NCI-H2227 treated with DMSO at 0.1 percent for 48 hours (cell line): ENCODE data around the gene DDX23.
A peak's percentile ranks its signal among the peaks of the same experiment; 100 is the strongest.
"Not testable (repeated sequence)": the region's sequence is repeated elsewhere in the genome, so short reads cannot be mapped to it uniquely, and the experiment has no call there.

ENCODE experiments used
- DNase-seq: peaks from one replicate; lab custom pipeline; 2025; lab: John Stamatoyannopoulos, UW

The DDX23 gene

GRCh38 chr12:48851883-48852733 lies at the start of gene DDX23:
Gene DDX23 (minus strand): TSS chr12:48852163. CDS start chr12:48845782, 6,381 bp downstream.
- DNase-seq: peak; percentile 87

- no peak for DNase-seq
These were observed 49.3 kb upstream of the DDX23 start for GRCh38 chr12:48901278-48901677.

DNA sequence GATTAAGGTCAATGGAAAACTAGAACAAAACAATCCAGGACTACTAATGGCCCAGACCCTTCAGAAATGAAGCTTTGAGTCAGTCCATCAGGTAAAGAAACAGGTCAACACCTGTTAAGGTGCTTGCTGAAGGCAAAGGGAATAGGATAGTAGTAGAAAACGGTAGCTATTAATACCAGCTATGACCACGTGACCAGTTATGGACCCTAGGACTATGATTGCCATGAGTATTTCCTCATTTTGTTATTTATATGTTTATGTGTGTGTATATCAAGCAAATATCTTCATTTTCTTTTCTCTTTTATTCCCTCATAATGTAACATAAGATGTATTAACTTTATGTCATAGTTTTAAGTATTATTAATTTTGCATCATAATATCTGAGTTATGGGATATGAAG lies 47.7 kb upstream of the DDX23 start:
- DNase-seq: no peak

GRCh38 chr12:48894271-48894670 lies 42.3 kb upstream of the DDX23 start:
- DNase-seq: no peak

GRCh38 chr12:48890657-48891418 lies 38.9 kb upstream of the DDX23 start:
- DNase-seq: peak; percentile 79

DNA sequence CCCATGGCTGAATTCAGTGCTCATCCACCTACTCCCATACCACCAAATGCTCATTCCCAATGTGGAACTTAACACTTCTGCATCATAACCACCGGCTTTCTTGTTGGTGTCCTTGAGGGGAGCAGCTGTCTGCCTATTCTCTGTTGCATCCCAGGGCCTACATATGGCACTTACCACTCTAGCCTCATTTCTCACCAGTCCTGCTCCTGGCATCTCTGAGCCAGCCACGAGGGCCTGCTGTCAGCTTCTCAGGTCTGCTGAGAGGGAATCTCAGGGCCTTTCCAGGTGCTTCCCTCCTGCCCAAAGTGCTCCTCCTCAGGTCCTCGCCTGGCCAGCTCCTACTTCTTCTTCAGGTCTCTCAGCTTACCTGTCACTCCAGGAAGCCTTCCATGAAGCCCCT lies 37.7 kb upstream of the DDX23 start:
- DNase-seq: no peak

- DNase-seq: peak; percentile 7
These were observed 31.6 kb upstream of the DDX23 start for GRCh38 chr12:48883305-48884161.

DNA sequence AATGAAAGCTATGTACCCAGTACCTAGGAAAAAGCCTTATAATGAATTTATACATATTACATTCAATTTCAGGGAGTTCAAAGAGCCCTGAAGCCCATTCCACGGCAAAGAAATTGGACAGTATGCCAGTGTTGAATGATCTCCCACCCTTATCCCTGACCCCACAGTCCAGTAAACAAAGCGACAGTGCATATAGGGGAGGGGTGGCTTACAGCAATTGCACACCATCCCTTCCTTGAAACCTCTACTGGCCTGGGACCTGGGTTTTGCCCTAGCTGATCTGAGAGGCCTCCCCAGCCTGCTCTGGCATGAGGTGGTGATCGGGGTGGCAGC lies 31.0 kb upstream of the DDX23 start:
- no peak for DNase-seq

DNA sequence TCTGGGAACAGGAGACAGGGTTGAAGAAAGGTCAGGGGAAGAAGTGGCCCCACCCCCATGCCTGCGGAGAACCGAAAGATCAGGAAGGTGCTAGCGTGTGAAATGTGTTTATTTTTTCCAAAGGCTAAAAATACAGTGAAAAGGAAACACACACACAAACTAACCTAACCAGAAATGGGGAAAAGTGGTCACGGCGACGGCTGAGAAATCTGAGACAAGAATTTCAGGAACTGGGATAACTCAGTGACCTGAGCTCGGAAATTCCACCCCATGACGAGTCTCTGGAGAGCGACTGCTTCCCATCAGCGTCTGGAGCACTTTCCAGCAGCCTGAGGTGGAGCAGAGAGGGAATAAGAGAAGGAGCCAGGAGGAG lies 30.3 kb upstream of the DDX23 start:
- DNase-seq: no peak

DNA sequence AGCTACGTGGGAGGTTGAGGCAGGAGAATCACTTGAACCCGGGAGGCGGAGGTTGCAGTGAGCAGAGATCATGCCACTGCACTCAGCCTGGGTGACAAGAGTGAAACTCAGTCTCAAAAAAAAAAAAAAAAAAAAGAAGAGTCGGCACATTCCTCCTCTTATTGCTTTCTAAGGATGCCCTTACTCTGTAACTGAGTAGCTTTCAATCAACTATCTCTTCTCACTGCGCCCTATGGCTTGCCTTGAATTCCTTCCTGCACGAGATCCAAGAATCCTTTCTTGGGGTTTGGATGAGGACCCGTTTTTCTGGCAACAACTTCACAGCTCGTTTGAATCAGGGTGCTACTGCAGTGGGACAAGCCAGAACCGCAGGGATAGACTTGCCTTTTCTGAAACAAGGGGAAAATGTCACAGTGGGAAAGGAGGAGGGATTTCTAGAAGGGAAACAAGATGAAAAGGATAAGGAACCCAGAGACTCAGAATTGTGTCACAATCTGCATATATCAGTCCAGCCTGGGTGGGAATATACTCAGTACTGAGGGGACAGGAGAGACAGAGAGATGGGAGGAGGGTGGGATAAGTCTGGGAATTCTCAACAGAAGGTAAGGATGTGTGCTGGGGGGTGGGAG lies 29.8 kb upstream of the DDX23 start:
- DNase-seq: no peak

DNA sequence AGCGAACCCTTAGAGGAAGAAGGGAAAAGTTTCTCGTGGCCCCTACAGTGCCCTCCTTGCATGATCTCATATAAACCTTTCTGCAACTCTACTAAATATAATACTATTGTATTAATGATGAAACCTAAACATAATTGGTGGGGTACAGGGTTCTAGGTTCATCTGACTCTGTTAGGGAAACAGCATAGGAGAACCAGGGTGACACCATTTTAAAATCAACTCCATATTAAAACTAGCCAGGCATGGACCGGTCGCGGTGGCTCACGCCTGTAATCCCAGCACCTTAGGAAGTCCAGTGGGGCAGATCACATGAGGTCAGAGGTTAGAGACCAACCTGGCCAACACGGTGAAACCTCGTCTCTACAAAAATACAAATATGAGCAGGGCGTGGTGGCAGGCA lies 28.7 kb upstream of the DDX23 start:
- DNase-seq: no peak

DNA sequence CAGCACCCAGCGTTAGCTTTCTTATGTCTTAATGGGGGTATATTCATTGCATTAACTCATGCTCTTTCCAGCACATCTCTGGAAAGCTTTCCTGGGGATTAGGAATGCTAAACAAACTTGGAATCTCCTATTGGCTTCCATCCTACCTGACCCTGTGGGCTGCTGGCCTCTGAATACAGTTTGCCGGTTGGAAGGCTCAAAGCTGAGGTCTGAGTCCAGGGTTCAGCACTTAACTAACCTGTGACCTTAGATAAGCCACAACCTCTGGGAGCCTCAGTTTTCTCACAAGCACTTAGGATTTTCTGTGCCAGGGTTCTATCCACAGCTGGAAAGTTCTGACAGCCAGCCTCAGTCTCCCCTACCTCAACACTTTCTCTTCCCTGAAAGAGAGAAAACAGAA lies 26.6 kb upstream of the DDX23 start:
- DNase-seq: no peak

- DNase-seq: no peak
These were observed 24.1 kb upstream of the DDX23 start for GRCh38 chr12:48875944-48876515.

- DNase-seq: not testable (repeated sequence)
These were observed 21.6 kb upstream of the DDX23 start for GRCh38 chr12:48873534-48873933.

DNA sequence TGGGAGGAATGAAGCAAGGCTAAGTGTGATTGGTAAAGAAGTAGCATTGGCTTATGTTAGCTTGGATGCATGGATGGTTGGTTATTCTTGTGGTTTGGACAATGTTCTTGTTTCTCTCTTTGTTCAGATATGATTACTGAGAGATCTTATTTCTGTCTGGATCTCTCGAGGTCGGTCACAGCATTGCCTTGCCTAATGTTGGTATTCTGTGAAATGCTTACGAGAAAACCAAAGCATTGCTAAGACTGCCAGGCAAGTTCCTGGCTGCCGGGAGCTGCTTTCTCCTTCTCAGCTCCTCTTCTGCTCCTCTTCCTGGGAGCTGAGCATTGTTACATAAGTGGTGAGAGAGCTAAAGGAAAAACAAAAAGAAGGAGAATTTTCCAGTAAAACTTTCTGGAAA lies 21.1 kb upstream of the DDX23 start:
- no peak for DNase-seq

- DNase-seq: no peak
These were observed 17.2 kb upstream of the DDX23 start for GRCh38 chr12:48869191-48869590.

DNA sequence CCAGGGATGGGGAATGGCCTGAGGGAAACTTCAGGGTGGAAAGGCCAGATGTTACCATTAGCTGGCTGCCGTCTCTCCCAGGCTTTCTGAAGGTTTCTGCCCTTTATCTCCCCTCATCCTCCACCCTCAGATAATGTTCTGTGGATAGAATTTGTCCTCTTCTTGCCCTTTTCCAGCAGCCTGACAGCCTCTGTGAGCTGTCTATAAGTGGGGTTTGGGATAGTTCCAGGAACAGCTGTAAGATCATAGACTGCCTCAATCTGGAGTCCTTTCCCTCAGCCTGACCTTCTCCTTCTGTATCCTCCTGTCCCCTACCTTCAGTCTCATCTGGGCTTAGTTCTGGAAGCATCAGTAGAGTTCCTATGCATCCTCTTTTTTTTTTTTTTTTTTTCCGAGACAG lies 16.5 kb upstream of the DDX23 start:
- DNase-seq: no peak

GRCh38 chr12:48866052-48866711 lies 14.2 kb upstream of the DDX23 start:
- no peak for DNase-seq

DNA sequence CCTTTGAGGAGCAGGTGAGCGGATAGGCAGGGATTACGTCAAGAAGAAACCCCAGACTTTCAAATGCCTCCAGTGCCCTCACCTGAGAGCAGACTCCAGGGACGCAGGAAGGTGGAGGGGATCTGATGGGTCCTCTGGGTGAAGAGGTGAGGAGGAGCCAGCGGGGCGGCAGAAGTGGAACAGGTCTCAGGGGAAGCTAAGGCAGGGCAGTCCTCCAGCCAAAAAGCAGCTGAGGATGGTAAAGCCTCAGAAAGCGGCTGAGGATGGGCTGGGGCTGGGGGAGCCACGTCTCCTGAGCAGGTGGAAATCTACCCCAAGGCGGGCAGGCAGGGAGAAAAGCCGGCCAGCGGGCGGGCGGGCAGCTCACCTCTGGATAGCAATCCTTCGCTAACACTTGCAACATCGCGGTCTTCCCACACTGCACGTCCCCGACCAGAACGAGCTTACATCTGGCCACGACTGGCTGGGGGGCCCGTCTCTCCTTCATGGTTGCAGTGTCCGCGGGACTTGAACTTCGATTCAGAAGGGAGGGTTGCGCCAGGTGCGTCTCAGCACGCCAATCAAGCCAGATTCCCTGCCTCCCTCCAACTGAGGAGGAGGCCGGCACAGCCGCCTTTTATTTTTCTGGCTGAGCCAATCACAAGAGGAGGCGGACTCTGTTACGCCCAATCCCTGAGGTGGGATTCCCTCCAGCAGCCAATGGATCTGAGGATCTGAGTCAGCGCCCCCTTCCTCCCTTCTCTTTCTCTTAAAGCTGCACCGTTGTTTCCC lies 13.5 kb upstream of the DDX23 start, which contains the start of gene RND1:
Gene RND1 (minus strand): TSS at position 590 of the 771 bp plus-strand sequence. CDS start 103 bp downstream, at position 487.
- DNase-seq: peak; percentile 80

- DNase-seq: no peak
These were observed 11.3 kb upstream of the DDX23 start for GRCh38 chr12:48863291-48863690.
